HCT116 (cell line): ENCODE results near the gene GARIN1A.

Experiments used
- EGR1 ChIP-seq: IDR thresholded peaks from 2 replicates; pipeline ENCODE4 v1.6.1; 2012; ENCODE audit warnings: low read depth
- EZH2 ChIP-seq: fragments of 200-600 bp; sonication (generic); IDR thresholded peaks from 2 replicates; pipeline ENCODE4 v1.6.1; 2017; ENCODE audit warnings: antibody characterized with exemption, mixed run types
- MAX ChIP-seq: IDR thresholded peaks from 2 replicates; pipeline ENCODE4 v1.6.1; 2012
- POLR2A ChIP-seq: IDR thresholded peaks from 2 replicates; pipeline ENCODE4 v1.7.0; 2011; ENCODE audit warnings: borderline replicate concordance; ENCODE audit not compliant: insufficient read depth, insufficient read length; ENCODE audit errors: extremely low read depth
- RAD21 ChIP-seq: IDR thresholded peaks from 2 replicates; pipeline ENCODE4 v1.6.1; 2012; ENCODE audit warnings: low read depth, mild to moderate bottlenecking
- REST ChIP-seq: IDR thresholded peaks from 2 replicates; pipeline ENCODE4 v1.6.1; 2012; ENCODE audit warnings: low read depth
- SP1 ChIP-seq: IDR thresholded peaks from 2 replicates; pipeline ENCODE4 v1.6.1; 2012; ENCODE audit warnings: low read depth
- SRF ChIP-seq: IDR thresholded peaks from 2 replicates; pipeline ENCODE4 v1.6.1; 2012; ENCODE audit warnings: low read depth
- ZFX ChIP-seq: fragments of 450-650 bp; IDR thresholded peaks from 2 replicates; pipeline ENCODE4 v1.6.1; 2017
- TF ChIP-seq, protein P1 (sequence below), 3 experiments: fragments of 200-600 bp in 1 of 3; sonication (generic) in 1 of 3; IDR thresholded peaks in 2 of 3; conservative IDR thresholded peaks in 1 of 3; 2 replicates each; pipeline ENCODE4 v1.5.1; 2012 to 2017; ENCODE audit warnings: low read depth in 2 of 3, low read length in 2 of 3, antibody characterized with exemption in 1 of 3, borderline replicate concordance in 1 of 3, control low read depth in 1 of 3, mild to moderate bottlenecking in 1 of 3, mixed read lengths in 1 of 3, mixed run types in 1 of 3, moderate library complexity in 1 of 3; ENCODE audit not compliant: insufficient read depth in 1 of 3

GRCh38 chr7:128661446-128661845 lies 10.6 kb upstream of the GARIN1A start:
- TF ChIP-seq EZH2: no peak
- TF ChIP-seq REST: no peak
- no peak for TF ChIP-seq ZFX
- no peak for TF ChIP-seq SRF
- TF ChIP-seq, protein P1, sequence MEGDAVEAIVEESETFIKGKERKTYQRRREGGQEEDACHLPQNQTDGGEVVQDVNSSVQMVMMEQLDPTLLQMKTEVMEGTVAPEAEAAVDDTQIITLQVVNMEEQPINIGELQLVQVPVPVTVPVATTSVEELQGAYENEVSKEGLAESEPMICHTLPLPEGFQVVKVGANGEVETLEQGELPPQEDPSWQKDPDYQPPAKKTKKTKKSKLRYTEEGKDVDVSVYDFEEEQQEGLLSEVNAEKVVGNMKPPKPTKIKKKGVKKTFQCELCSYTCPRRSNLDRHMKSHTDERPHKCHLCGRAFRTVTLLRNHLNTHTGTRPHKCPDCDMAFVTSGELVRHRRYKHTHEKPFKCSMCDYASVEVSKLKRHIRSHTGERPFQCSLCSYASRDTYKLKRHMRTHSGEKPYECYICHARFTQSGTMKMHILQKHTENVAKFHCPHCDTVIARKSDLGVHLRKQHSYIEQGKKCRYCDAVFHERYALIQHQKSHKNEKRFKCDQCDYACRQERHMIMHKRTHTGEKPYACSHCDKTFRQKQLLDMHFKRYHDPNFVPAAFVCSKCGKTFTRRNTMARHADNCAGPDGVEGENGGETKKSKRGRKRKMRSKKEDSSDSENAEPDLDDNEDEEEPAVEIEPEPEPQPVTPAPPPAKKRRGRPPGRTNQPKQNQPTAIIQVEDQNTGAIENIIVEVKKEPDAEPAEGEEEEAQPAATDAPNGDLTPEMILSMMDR (IDR thresholded peaks at IDR 0.05 in 2 of 3, conservative IDR thresholded peaks at IDR 0.05 in 1 of 3; ENCODE audit: borderline replicate concordance in 1 of 3, insufficient read depth in 1 of 3, low read depth in 2 of 3, low read length in 2 of 3): no peak
- TF ChIP-seq SP1: no peak
- TF ChIP-seq POLR2A: no peak
- TF ChIP-seq MAX: no peak
- TF ChIP-seq EGR1: no peak
- no peak for TF ChIP-seq RAD21
